ENCODE measurements around the gene STK11IP. TPM values are rescaled to one million over a fixed set of nuclear protein-coding genes. Genes with fewer than 3 reads are reported as not detected.

Gene STK11IP
- total and polyA plus RNA-seq, 2 of the 4 experiments (the other 2 are of a cell fraction), result 14.5 to 19.7 TPM

DNA sequence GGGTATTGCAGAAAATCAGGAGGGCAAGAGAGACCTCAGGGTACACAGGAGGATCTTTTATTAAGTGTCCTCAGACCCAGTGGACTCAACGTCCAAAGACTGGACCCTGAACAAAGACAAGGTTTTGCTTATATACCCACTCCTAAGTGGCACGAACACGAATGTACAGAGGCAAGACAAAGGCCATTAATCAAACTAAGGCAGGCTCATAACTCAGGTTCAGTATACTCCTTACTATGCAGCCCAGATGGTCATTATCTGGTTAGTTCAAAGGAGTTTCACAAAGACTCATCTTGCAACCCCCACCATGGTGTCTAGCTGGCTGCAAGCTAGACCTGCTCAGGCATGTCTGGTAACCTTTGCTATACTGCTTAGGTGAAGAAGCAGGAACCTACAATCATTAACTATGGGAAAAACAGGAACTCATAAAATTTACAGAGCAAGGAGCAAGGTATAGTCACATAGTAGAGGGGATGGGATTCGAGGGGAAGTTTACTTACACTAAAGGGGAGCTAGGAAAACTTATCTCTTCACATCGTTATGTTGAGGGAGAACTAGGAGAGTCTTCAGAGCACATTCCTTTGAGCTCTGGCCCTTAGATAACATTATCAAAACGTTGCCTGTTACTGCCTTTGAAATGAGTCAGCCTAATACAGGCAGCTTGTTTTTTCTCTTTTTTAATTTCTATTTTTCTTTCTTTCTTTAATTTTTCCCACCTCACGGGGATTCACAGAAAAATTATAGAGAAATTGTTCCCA, 63.7 kb downstream of the STK11IP start (continued):
- TF ChIP-seq, protein P1, sequence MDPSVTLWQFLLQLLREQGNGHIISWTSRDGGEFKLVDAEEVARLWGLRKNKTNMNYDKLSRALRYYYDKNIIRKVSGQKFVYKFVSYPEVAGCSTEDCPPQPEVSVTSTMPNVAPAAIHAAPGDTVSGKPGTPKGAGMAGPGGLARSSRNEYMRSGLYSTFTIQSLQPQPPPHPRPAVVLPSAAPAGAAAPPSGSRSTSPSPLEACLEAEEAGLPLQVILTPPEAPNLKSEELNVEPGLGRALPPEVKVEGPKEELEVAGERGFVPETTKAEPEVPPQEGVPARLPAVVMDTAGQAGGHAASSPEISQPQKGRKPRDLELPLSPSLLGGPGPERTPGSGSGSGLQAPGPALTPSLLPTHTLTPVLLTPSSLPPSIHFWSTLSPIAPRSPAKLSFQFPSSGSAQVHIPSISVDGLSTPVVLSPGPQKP (IDR thresholded peaks at IDR 0.05; ENCODE audit: borderline replicate concordance, low read depth, low read length), result no peak

DNA sequence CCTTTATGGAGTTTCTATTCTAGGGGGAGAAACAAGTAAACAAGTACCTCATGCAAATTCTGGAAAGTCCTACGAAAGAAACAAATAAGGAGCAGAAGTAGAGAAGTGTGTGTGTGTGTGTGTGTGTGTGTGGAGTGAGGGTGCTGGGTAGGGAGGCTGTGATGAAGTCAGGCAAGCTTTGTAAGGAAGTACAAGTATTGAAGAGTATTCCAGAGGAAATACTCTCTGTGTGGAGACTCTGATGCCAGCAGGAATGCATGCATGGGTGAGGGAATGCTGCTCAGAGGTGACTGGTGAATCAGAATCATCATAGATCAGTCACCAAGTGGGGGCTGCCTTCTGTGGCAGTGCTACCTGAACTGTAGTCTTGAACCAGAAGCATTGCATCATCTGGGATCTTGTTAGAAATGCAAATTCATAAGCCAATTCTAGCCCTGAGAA, 64.3 kb downstream of the STK11IP start:
- no peak overlapping the region for H3K18ac ChIP-seq (ENCODE audit: low read depth, low read length)
- H3K4me1 ChIP-seq (ENCODE audit: control insufficient read depth, insufficient read depth, low read length), result peaks cover 4% of the 10 kb centered on the region; the same call in 1 of the 2 replicates
- H4K8ac ChIP-seq (ENCODE audit: low read depth in 2 of 2, low read length in 2 of 2), result no peak overlapping the region; a peak in 1 of 4 replicates
- H2BK5ac ChIP-seq (ENCODE audit: low read depth, low read length, poor library complexity, severe bottlenecking), result peak overlapping the region; percentile 76
- no peak overlapping the region for H2BK20ac ChIP-seq (ENCODE audit: low read depth, low read length)
- peak; percentile 74 for ATAC-seq (ENCODE audit: low read depth)
- H3K27ac ChIP-seq (ENCODE audit: insufficient read depth, low read length), result no peak overlapping the region; the same call in 1 of the 2 replicates
- H3K9ac ChIP-seq (ENCODE audit: low read depth, low read length), result no peak overlapping the region
- no peak overlapping the region for H4K5ac ChIP-seq (ENCODE audit: low read depth, low read length)
- no peaks in the 10 kb centered on the region for H3K79me1 ChIP-seq (ENCODE audit: low read depth in 1 of 2, low read length in 2 of 2)
- no peak overlapping the region for H3K14ac ChIP-seq (replicated peaks; ENCODE audit: low read depth, low read length)
- H3K4me3 ChIP-seq (ENCODE audit: insufficient read depth, low read depth, low read length), result no peak overlapping the region
- no peak overlapping the region for H3K56ac ChIP-seq (ENCODE audit: extremely low read depth, insufficient read depth, low read length)
- WGBS, 2 experiments (ENCODE audit: extremely low coverage in 2 of 2, insufficient read length in 1 of 2), result no CpG with 5 or more reads among the region's 1 CpG
- no TSS peak for BruUV-seq (replicated peaks)
- H3K9me1 ChIP-seq (ENCODE audit: insufficient read depth, low read length), result no peaks in the 10 kb centered on the region
- H2BK15ac ChIP-seq (ENCODE audit: low read depth, low read length), result no peak overlapping the region
- peak; percentile 75 for DNase-seq
- H2AK5ac ChIP-seq (ENCODE audit: low read depth, low read length), result no peak overlapping the region
- H2AFZ ChIP-seq (replicated peaks; ENCODE audit: low read length, poor library complexity), result peak overlapping the region; percentile 64
- H3K23ac ChIP-seq (ENCODE audit: low read depth, low read length), result no peak overlapping the region
- H2AK9ac ChIP-seq (replicated peaks; ENCODE audit: low read depth, low read length, poor library complexity), result no peak overlapping the region
- no peaks in the 10 kb centered on the region for H3K36me3 ChIP-seq (ENCODE audit: control insufficient read depth, insufficient read depth, low read length)
- H3K4me2 ChIP-seq (ENCODE audit: low read depth, low read length), result no peak overlapping the region; the same call in 1 of the 2 replicates
- intact Hi-C loops (cut with micrococcal nuclease) (no loop called here), in situ Hi-C loops (cut with MboI; ENCODE audit: low sequenced_read_pairs) (no loop called here), dilution Hi-C loops (cut with HindIII; ENCODE audit: low sequenced_read_pairs, unreplicated experiment) (no loop called here)
- ChIA-PET POLR2A (ENCODE audit: unreplicated experiment) (no interaction called here), CTCF (no interaction called here)
- H4K20me1 ChIP-seq (ENCODE audit: insufficient read depth, low read length), result no peaks in the 10 kb centered on the region
- H4K91ac ChIP-seq (ENCODE audit: insufficient read depth, low read depth, low read length), result no peak overlapping the region
- peaks cover 4% of the 10 kb centered on the region for H3K9me3 ChIP-seq (ENCODE audit: control insufficient read depth, insufficient read depth, low read length)
- H3K4ac ChIP-seq (ENCODE audit: low read depth, low read length), result peak overlapping the region; percentile 21; the same call in 1 of the 2 replicates
- peaks cover 9% of the 10 kb centered on the region for H3K27me3 ChIP-seq (ENCODE audit: control insufficient read depth, insufficient read depth, low read length)
- H2BK120ac ChIP-seq (ENCODE audit: low read depth, low read length), result 0 out of 2 replicates have a peak overlapping the region, but pooled peaks have one; percentile 28
- peak; percentile 85 for TF ChIP-seq CEBPB (IDR thresholded peaks at IDR 0.05; ENCODE audit: low read depth, low read length)
- no peak for TF ChIP-seq SMC3 (IDR thresholded peaks at IDR 0.05; ENCODE audit: low read depth, low read length)
- TF ChIP-seq POLR2A (IDR thresholded peaks at IDR 0.05; ENCODE audit: low read depth, low read length), result no peak
- no peak for TF ChIP-seq MXI1 (IDR thresholded peaks at IDR 0.05; ENCODE audit: borderline replicate concordance, low read depth, low read length)
- TF ChIP-seq, protein P1 (IDR thresholded peaks at IDR 0.05; ENCODE audit: borderline replicate concordance, low read depth, low read length), result no peak
- no peak for TF ChIP-seq NFE2L2 (IDR thresholded peaks at IDR 0.05; ENCODE audit: low read depth, low read length)
- 0 out of 2 replicates have a peak, but pooled peaks have one; percentile 17 for TF ChIP-seq MAZ (IDR thresholded peaks at IDR 0.05; ENCODE audit: borderline replicate concordance, low read depth, low read length)
- TF ChIP-seq BHLHE40 (IDR thresholded peaks at IDR 0.05; ENCODE audit: low read depth, low read length), result no peak
- no peak for TF ChIP-seq CHD1 (IDR thresholded peaks at IDR 0.05; ENCODE audit: low read depth, low read length)
- TF ChIP-seq, protein P2, sequence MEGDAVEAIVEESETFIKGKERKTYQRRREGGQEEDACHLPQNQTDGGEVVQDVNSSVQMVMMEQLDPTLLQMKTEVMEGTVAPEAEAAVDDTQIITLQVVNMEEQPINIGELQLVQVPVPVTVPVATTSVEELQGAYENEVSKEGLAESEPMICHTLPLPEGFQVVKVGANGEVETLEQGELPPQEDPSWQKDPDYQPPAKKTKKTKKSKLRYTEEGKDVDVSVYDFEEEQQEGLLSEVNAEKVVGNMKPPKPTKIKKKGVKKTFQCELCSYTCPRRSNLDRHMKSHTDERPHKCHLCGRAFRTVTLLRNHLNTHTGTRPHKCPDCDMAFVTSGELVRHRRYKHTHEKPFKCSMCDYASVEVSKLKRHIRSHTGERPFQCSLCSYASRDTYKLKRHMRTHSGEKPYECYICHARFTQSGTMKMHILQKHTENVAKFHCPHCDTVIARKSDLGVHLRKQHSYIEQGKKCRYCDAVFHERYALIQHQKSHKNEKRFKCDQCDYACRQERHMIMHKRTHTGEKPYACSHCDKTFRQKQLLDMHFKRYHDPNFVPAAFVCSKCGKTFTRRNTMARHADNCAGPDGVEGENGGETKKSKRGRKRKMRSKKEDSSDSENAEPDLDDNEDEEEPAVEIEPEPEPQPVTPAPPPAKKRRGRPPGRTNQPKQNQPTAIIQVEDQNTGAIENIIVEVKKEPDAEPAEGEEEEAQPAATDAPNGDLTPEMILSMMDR (conservative IDR thresholded peaks at IDR 0.05; ENCODE audit: low read depth, low read length), result no peak
- TF ChIP-seq FOS (IDR thresholded peaks at IDR 0.05; ENCODE audit: low read depth, low read length), result no peak

Measured in IMR-90 (cell line).